H9 (cell line): Measurements from ENCODE around the gene ARHGEF17. TPM values are rescaled to one million over a fixed set of nuclear protein-coding genes. Genes with fewer than 3 reads are reported as not detected.

Experiments used
- DNase-seq: peaks from one replicate; pipeline ENCODE4 v3.0.0-alpha.2; 2017
- H2AFZ ChIP-seq: one replicate; pipeline ENCODE4 v1.6.1; 2013; ENCODE audit warnings: mild to moderate bottlenecking, low read length, control low read depth, moderate library complexity
- H2AK5ac ChIP-seq: 2 replicates; pipeline ENCODE4 v1.6.1; 2013; ENCODE audit warnings: low read length, control low read depth, mixed read lengths; ENCODE audit not compliant: insufficient read length
- H2BK120ac ChIP-seq: one replicate; pipeline ENCODE4 v1.6.1; 2013; ENCODE audit warnings: low read depth, mild to moderate bottlenecking, low read length, control low read depth, inconsistent platforms; ENCODE audit not compliant: poor library complexity, severe bottlenecking
- H2BK12ac ChIP-seq: 2 replicates; pipeline ENCODE4 v1.6.1; 2013; ENCODE audit warnings: low read length, control low read depth, mixed read lengths, low read depth; ENCODE audit not compliant: insufficient read length
- H2BK15ac ChIP-seq: 2 replicates; pipeline ENCODE4 v1.6.1; 2013; ENCODE audit warnings: low read depth, low read length, control low read depth
- H2BK20ac ChIP-seq: one replicate; pipeline ENCODE4 v1.6.1; 2013; ENCODE audit warnings: low read depth, mild to moderate bottlenecking, low read length, control low read depth, inconsistent platforms; ENCODE audit not compliant: poor library complexity, severe bottlenecking
- H2BK5ac ChIP-seq: 2 replicates; pipeline ENCODE4 v1.6.1; 2013; ENCODE audit warnings: low read length, control low read depth, mixed read lengths; ENCODE audit not compliant: insufficient read length
- H3K14ac ChIP-seq: 2 replicates; pipeline ENCODE4 v1.6.1; 2013; ENCODE audit warnings: low read length, control low read depth; ENCODE audit not compliant: insufficient read depth
- H3K18ac ChIP-seq: 2 replicates; pipeline ENCODE4 v1.6.1; 2013; ENCODE audit warnings: low read depth, mild to moderate bottlenecking, mixed read lengths, low read length, control low read depth; ENCODE audit not compliant: insufficient read length
- H3K23ac ChIP-seq: 2 replicates; pipeline ENCODE4 v1.6.1; 2013; ENCODE audit warnings: low read length, control low read depth, mixed read lengths, low read depth; ENCODE audit not compliant: insufficient read length
- H3K23me2 ChIP-seq: 2 replicates; pipeline ENCODE4 v1.6.1; 2013; ENCODE audit warnings: low read depth, mild to moderate bottlenecking, mixed read lengths, low read length, control low read depth; ENCODE audit not compliant: insufficient read length, poor library complexity, severe bottlenecking
- H3K27ac ChIP-seq: 2 replicates; pipeline ENCODE4 v1.5.1; 2013; ENCODE audit warnings: low read length, control low read depth, mixed read lengths, low read depth; ENCODE audit not compliant: insufficient read length
- H3K27me3 ChIP-seq: 2 replicates; pipeline ENCODE4 v1.6.1; 2013; ENCODE audit warnings: low read length, control low read depth, inconsistent platforms; ENCODE audit not compliant: insufficient read depth
- H3K4ac ChIP-seq: 2 replicates; pipeline ENCODE4 v1.6.1; 2013; ENCODE audit warnings: low read depth, mild to moderate bottlenecking, control low read depth, inconsistent platforms, low read length, moderate library complexity
- H3K4me1 ChIP-seq: 2 replicates; pipeline ENCODE4 v1.6.1; 2013; ENCODE audit warnings: low read length, control low read depth, inconsistent platforms; ENCODE audit not compliant: insufficient read depth
- H3K4me2 ChIP-seq: 2 replicates; pipeline ENCODE4 v1.6.1; 2013; ENCODE audit warnings: low read length, control low read depth, mixed read lengths; ENCODE audit not compliant: insufficient read length, insufficient read depth
- H3K56ac ChIP-seq: 2 replicates; pipeline ENCODE4 v1.6.1; 2013; ENCODE audit warnings: low read depth, mild to moderate bottlenecking, mixed read lengths, low read length, control low read depth; ENCODE audit not compliant: insufficient read length
- H3K79me1 ChIP-seq: 2 replicates; pipeline ENCODE4 v1.6.1; 2013; ENCODE audit warnings: low read depth, mild to moderate bottlenecking, moderate library complexity, low read length, control low read depth, inconsistent platforms; ENCODE audit not compliant: insufficient read depth, poor library complexity, severe bottlenecking
- H3K79me2 ChIP-seq: 2 replicates; pipeline ENCODE4 v1.6.1; 2013; ENCODE audit warnings: low read length, control low read depth, inconsistent platforms; ENCODE audit not compliant: insufficient read depth
- H3K9ac ChIP-seq: 2 replicates; pipeline ENCODE4 v1.6.1; 2013; ENCODE audit warnings: low read length, control low read depth, mixed read lengths; ENCODE audit not compliant: insufficient read length; ENCODE audit errors: extremely low read depth
- H3K9me3 ChIP-seq: one replicate; pipeline ENCODE4 v1.6.1; 2013; ENCODE audit warnings: low read depth, low read length, inconsistent platforms; ENCODE audit not compliant: control insufficient read depth
- H3T11ph ChIP-seq: one replicate; pipeline ENCODE4 v1.6.1; 2013; ENCODE audit warnings: mild to moderate bottlenecking, low read length, control low read depth, inconsistent platforms
- H4K20me1 ChIP-seq: one replicate; pipeline ENCODE4 v1.6.1; 2013; ENCODE audit not compliant: control insufficient read depth, insufficient read length, insufficient read depth
- H4K5ac ChIP-seq: 2 replicates; pipeline ENCODE4 v1.6.1; 2013; ENCODE audit warnings: low read depth, mild to moderate bottlenecking, mixed read lengths, low read length, control low read depth; ENCODE audit not compliant: insufficient read length
- H4K8ac ChIP-seq: replicated peaks from 2 replicates; pipeline ENCODE4 v1.6.1; 2013; ENCODE audit warnings: low read length, control low read depth, mixed read lengths, low read depth; ENCODE audit not compliant: insufficient read length
- H4K91ac ChIP-seq: 2 replicates; pipeline ENCODE4 v1.6.1; 2013; ENCODE audit warnings: low read depth, mild to moderate bottlenecking, moderate library complexity, mixed read lengths, low read length, control low read depth; ENCODE audit not compliant: insufficient read length
- H3K27ac Mint-ChIP-seq, 3 experiments: 2 replicates in 2 of 3; 3 replicates in 1 of 3; pipeline ENCODE4 v1.8.0; 2020 to 2021; ENCODE audit warnings: mixed read lengths in 3 of 3, mild to moderate bottlenecking in 1 of 3, moderate library complexity in 1 of 3
- H3K27me3 Mint-ChIP-seq: 2 replicates; pipeline ENCODE4 v1.8.0; 2021; ENCODE audit warnings: low read depth, mild to moderate bottlenecking, moderate library complexity, mixed read lengths
- H3K36me3 Mint-ChIP-seq, 3 experiments: 2 replicates in 2 of 3; 3 replicates in 1 of 3; pipeline ENCODE4 v1.8.0; 2020 to 2021; ENCODE audit warnings: low read depth in 3 of 3, mixed read lengths in 3 of 3; ENCODE audit not compliant: insufficient read depth in 1 of 3
- H3K4me1 Mint-ChIP-seq, 2 experiments: 2 replicates each; pipeline ENCODE4 v1.8.0; 2020; ENCODE audit warnings: mixed read lengths in 2 of 2
- H3K4me3 Mint-ChIP-seq, 2 experiments: 2 replicates in 1 of 2; 3 replicates in 1 of 2; pipeline ENCODE4 v1.8.0; 2020 to 2021; ENCODE audit warnings: mild to moderate bottlenecking in 2 of 2, mixed read lengths in 2 of 2, moderate library complexity in 1 of 2
- H3K9me3 Mint-ChIP-seq, 2 experiments: 2 replicates in 1 of 2; 3 replicates in 1 of 2; pipeline ENCODE4 v1.8.0; 2020; ENCODE audit warnings: mild to moderate bottlenecking in 2 of 2, mixed read lengths in 2 of 2, moderate library complexity in 1 of 2
- CTCF ChIP-seq: fragments of 200-600 bp; sonication (generic); conservative IDR thresholded peaks from 3 replicates; pipeline ENCODE4 v1.8.0; 2021; ENCODE audit warnings: antibody characterized with exemption, mild to moderate bottlenecking
- WGBS: extraction: QIAGEN DNeasy Blood & Tissue Kit; methylation state at CpG from one replicate; pipeline ENCODE4 v1.1.7; 2013; ENCODE audit warnings: missing lambda C conversion rate, low lambda C conversion rate, mixed read lengths; ENCODE audit not compliant: insufficient read length; ENCODE audit errors: extremely low coverage; 5-methylcytosine and 5-hydroxymethylcytosine counted together
- total RNA-seq: library from RNA; stranded (reverse); gene quantifications from 2 replicates; pipeline ENCODE4 v1.2.1, GENCODE V29; 2021

Gene ARHGEF17
- total RNA-seq, 1 experiment from 2014 or later, result 7.4 TPM

- H3K18ac ChIP-seq, result no peak overlapping the region
- no peak overlapping the region for H2BK20ac ChIP-seq
- no peak overlapping the region for H3K27ac ChIP-seq
- H4K91ac ChIP-seq, result no peak overlapping the region
- no peak overlapping the region for H3K14ac ChIP-seq
- no CpG with 5 or more reads among the region's 7 CpGs for WGBS
- H3K56ac ChIP-seq, result no peak overlapping the region
- H2BK12ac ChIP-seq, result no peak overlapping the region
- H3K79me2 ChIP-seq, result no peaks in the 10 kb centered on the region
- H4K20me1 ChIP-seq, result no peaks in the 10 kb centered on the region
- no peak overlapping the region for H4K8ac ChIP-seq
- H2BK5ac ChIP-seq, result no peak overlapping the region
- H3K4me1 ChIP-seq, result no peaks in the 10 kb centered on the region
- no peak overlapping the region for H3K23ac ChIP-seq
- H2AK5ac ChIP-seq, result no peak overlapping the region
- Mint-ChIP-seq H3K9me3 (no peaks in the 10 kb centered on the region), H3K27me3 (no peaks in the 10 kb centered on the region; the same call in 1 of the 2 replicates), H3K27ac (no peak overlapping the region), H3K36me3 (peaks cover 0 to 2% (median 0%) of the 10 kb centered on the region in 3 experiments; a peak in 1 of 7 replicates), H3K4me3 (no peak overlapping the region), H3K4me1 (peaks cover 24 to 41% of the 10 kb centered on the region in 2 experiments)
- no peaks in the 10 kb centered on the region for H3K9me3 ChIP-seq
- H4K5ac ChIP-seq, result no peak overlapping the region
- H3K4ac ChIP-seq, result no peak overlapping the region
- no peaks in the 10 kb centered on the region for H3K27me3 ChIP-seq
- H3K23me2 ChIP-seq, result no peaks in the 10 kb centered on the region
- no peak overlapping the region for H3T11ph ChIP-seq
- no peak for DNase-seq
- no peak overlapping the region for H2AFZ ChIP-seq
- H2BK120ac ChIP-seq, result no peak overlapping the region
- no peak overlapping the region for H3K9ac ChIP-seq
- H3K79me1 ChIP-seq, result no peaks in the 10 kb centered on the region
- H2BK15ac ChIP-seq, result no peak overlapping the region
- no peak overlapping the region for H3K4me2 ChIP-seq
- no peak for TF ChIP-seq CTCF
These were observed 76.0 kb downstream of the ARHGEF17 start for GRCh38 chr11:73384125-73384441.
